ENCODE data around the gene PTRH1.

The PTRH1 gene

GRCh38 chr9:127724012-127724411, 8.5 kb upstream of the PTRH1 start:
- H4K20me1 ChIP-seq (ENCODE audit: insufficient read depth, low read length): no peaks in the 10 kb centered on the region
- no peak overlapping the region for H2AFZ ChIP-seq (ENCODE audit: low read length)
- no peak overlapping the region for H3K27ac ChIP-seq (ENCODE audit: low read depth, low read length, poor library complexity, severe bottlenecking)
- no peaks in the 10 kb centered on the region for H3K79me2 ChIP-seq (ENCODE audit: insufficient read depth, low read length)
- H3K9ac ChIP-seq (ENCODE audit: low read length): no peak overlapping the region
- H3K9me2 ChIP-seq (ENCODE audit: low read depth, low read length): no peaks in the 10 kb centered on the region
- no peaks in the 10 kb centered on the region for H3K36me3 ChIP-seq (ENCODE audit: insufficient read depth, low read length)
- H3F3A ChIP-seq (ENCODE audit: insufficient read depth, low read length): no peaks in the 10 kb centered on the region
- H3K27me3 ChIP-seq (ENCODE audit: insufficient read depth, low read length): peaks cover 4% of the 10 kb centered on the region; the same call in 1 of the 2 replicates
- no peak overlapping the region for H3K4me2 ChIP-seq (ENCODE audit: low read length)
- no peak overlapping the region for H3K4me3 ChIP-seq (ENCODE audit: low read depth, low read length, poor library complexity, severe bottlenecking)
- no peak for TF ChIP-seq EZH2 (IDR thresholded peaks at IDR 0.05; ENCODE audit: borderline replicate concordance, low read length)
- no peak for TF ChIP-seq CTCF (IDR thresholded peaks at IDR 0.05; ENCODE audit: low read length)
- H3K4me1 ChIP-seq (ENCODE audit: insufficient read depth, low read length, severe bottlenecking): no peaks in the 10 kb centered on the region
- no peaks in the 10 kb centered on the region for H3K9me3 ChIP-seq (ENCODE audit: low read length)

GRCh38 chr9:127723444-127723843, 8.0 kb upstream of the PTRH1 start:
- Histone ChIP-seq H3K9me3 (ENCODE audit: low read length) (no peaks in the 10 kb centered on the region), H3K4me2 (ENCODE audit: low read length) (no peak overlapping the region), H3K36me3 (ENCODE audit: insufficient read depth, low read length) (no peaks in the 10 kb centered on the region), H3K4me1 (ENCODE audit: insufficient read depth, low read length, severe bottlenecking) (no peaks in the 10 kb centered on the region), H3K79me2 (ENCODE audit: insufficient read depth, low read length) (no peaks in the 10 kb centered on the region), H3K27ac (ENCODE audit: low read depth, low read length, poor library complexity, severe bottlenecking) (no peak overlapping the region), H3K4me3 (ENCODE audit: low read depth, low read length, poor library complexity, severe bottlenecking) (no peak overlapping the region), H3K27me3 (ENCODE audit: insufficient read depth, low read length) (peaks cover 4% of the 10 kb centered on the region; the same call in 1 of the 2 replicates), H3K9ac (ENCODE audit: low read length) (no peak overlapping the region), H3K9me2 (ENCODE audit: low read depth, low read length) (no peaks in the 10 kb centered on the region), H3F3A (ENCODE audit: insufficient read depth, low read length) (no peaks in the 10 kb centered on the region), H2AFZ (ENCODE audit: low read length) (no peak overlapping the region), H4K20me1 (ENCODE audit: insufficient read depth, low read length) (no peaks in the 10 kb centered on the region)
- TF ChIP-seq CTCF (IDR thresholded peaks at IDR 0.05; ENCODE audit: low read length) (no peak), EZH2 (IDR thresholded peaks at IDR 0.05; ENCODE audit: borderline replicate concordance, low read length) (no peak)

GRCh38 chr9:127723013-127723412, 7.5 kb upstream of the PTRH1 start:
- TF ChIP-seq CTCF (IDR thresholded peaks at IDR 0.05; ENCODE audit: low read length) (no peak), EZH2 (IDR thresholded peaks at IDR 0.05; ENCODE audit: borderline replicate concordance, low read length) (no peak)
- Histone ChIP-seq H3K4me2 (ENCODE audit: low read length) (no peak overlapping the region), H4K20me1 (ENCODE audit: insufficient read depth, low read length) (no peaks in the 10 kb centered on the region), H3K36me3 (ENCODE audit: insufficient read depth, low read length) (no peaks in the 10 kb centered on the region), H3K9ac (ENCODE audit: low read length) (no peak overlapping the region), H2AFZ (ENCODE audit: low read length) (no peak overlapping the region), H3K9me3 (ENCODE audit: low read length) (no peaks in the 10 kb centered on the region), H3K27ac (ENCODE audit: low read depth, low read length, poor library complexity, severe bottlenecking) (no peak overlapping the region), H3K4me3 (ENCODE audit: low read depth, low read length, poor library complexity, severe bottlenecking) (no peak overlapping the region), H3F3A (ENCODE audit: insufficient read depth, low read length) (no peaks in the 10 kb centered on the region), H3K27me3 (ENCODE audit: insufficient read depth, low read length) (peaks cover 4% of the 10 kb centered on the region; the same call in 1 of the 2 replicates), H3K79me2 (ENCODE audit: insufficient read depth, low read length) (no peaks in the 10 kb centered on the region), H3K4me1 (ENCODE audit: insufficient read depth, low read length, severe bottlenecking) (no peaks in the 10 kb centered on the region), H3K9me2 (ENCODE audit: low read depth, low read length) (no peaks in the 10 kb centered on the region)

All from OCI-LY1 (cell line).